ENCODE data around the gene ERN1.

ERN1 gene

DNA sequence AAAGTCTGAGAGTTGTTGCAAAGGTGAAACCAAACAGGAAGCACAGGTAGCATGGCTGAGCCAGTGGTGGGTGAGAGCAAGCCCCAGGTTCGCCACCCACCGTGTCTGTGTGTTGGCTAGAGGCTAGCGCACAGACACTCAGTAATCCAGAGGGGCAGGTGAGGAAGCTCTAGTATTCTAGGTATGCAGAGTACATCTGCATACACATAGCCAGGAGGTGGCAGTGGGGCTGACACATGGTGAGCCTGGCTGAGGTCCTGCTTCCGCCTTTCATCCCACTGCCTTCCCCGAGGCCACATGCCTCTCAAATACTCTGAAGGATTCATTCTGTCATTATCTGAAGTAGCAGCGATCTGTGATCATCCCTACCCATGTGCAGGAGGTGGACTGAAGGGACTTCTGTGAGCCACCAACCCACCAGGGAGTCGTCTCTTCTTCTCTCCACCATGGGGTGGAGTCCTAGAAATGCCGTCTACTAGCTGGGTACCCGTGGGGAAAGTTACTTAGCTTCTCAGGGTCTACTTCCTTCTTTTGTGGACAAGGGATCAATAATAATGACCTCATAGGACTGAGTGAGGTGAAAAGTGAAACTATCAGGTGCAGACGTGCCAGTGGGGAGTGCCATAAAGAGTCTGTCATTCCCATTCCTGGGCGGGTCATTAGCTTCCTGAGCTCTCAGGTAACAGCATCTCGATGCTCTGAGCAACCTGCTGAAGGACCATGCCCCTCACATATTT is 73.5 kb downstream of the ERN1 start:
- DNase-seq: no peak

DNA sequence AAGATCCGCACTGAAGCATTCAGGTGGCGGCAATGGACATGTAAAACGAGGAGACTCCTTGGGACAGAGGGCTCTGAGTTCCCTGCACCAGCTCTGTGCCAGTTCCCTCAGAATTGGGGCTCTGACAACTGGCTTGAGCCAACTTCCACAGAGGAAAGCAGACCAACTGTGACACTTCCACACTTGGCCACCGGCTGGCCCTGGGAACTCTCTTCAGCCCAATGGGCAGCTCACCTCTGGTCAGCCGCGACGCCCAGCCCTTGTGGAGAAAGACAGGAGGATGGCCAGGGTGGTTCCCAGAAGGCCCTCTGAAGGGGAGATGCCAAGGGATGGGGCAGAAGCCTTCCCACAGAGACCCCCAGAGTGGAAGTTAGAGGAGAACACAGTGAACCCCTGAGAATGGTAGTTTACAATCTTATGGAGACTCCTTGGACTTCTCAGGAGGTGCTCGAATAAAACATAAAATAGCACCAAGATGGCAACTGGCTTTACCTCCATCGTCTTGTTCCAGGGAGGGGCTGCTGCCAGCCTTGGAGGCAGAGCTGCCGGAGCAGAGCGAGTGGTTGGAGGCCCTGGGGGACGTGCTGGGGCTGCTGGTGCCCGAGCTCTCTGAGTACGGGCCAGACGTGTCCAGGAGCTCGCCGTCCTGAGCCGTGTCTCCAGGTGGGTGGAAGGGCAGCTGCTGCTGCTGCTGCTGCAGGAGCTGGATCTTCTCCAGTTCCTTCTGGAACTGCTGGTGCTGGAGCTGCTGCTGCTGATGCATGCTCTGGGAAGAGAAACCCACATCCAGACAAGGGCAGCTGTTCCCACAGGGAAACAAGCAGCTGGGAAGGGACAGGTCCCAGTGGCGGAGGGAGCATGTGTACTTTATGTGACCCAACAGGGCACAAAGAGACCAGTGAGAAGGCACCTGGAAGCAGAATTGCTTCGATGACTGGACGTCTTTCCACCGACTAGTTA is 74.5 kb downstream of the ERN1 start:
- DNase-seq: no peak

DNA sequence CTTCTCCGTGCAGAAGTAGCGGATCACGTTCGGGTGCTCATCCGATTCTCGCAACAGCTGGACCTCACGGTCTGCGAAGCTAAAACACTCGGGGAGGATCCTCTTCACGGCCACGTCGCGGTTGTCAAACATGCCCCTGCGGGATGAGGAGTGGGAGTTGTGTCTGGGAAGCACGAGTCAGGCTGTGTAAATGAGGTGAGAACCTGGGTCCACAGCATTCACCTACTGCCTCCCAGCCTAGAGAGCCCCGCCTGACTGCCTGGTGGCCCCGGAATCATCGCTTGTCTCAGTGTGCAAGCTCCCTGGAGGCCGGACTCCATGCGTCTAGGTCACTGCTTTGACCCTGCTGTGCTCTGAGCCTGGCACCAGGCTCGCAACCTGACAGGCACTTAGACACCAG is 75.6 kb downstream of the ERN1 start:
- no peak for DNase-seq

DNA sequence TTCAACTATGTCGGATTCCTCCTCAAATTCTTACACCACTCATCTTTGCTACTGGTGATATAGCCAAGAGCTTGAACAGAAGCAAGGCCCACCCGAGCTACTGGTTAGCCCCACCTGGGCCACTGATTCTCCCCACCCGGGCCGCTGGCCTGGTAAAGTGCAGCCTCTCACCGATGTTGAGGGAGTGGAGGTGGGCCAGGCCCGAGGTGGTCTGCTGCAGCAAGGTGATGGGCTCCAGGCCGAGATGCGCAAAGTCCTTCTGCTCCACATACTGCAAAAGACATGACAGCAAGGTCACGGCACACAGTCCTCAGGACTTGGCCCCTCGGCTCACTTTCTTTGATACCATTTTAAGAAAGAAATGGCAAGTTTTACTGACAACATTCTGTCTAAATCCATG is 76.8 kb downstream of the ERN1 start:
- DNase-seq: no peak

DNA sequence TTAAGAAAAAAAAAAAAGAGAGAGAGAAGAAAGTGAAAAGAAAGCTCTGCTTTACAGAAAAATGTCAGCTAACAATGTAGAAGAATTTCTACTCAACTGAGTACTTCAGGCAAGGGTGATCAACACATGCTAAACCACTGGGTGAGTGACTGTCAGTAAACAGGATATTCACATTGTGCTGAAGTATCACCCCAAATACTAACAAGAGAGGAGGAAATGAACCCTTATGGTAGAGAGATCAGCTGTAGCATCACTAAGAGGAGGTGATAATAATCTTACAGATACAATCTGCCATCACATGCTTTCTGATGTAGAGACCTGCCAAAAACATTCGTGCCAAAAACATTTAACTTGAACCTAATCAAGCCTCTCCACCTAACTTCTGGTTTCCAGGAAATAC is 78.8 kb downstream of the ERN1 start:
- no peak for DNase-seq

DNA sequence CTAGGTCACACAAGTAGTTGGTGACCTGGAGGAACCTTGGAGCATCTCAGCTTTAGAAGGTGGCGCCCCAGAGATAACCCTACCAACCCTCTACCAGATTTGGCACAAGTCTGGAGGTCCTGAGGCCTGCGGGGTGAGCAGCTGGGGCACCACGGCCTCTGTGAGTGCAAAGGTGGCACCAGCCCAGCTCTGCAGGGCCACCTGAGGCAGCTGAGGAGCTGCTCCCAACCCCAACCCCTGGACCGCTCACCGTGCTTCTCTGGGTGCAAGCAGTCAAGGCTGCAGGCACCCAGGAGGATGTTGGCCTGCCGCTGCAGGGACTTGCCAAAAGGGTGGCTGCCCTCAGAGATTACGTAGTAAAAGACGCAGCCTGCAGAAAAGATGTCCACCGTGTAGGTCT is 81.1 kb downstream of the ERN1 start:
- DNase-seq: no peak

DNA sequence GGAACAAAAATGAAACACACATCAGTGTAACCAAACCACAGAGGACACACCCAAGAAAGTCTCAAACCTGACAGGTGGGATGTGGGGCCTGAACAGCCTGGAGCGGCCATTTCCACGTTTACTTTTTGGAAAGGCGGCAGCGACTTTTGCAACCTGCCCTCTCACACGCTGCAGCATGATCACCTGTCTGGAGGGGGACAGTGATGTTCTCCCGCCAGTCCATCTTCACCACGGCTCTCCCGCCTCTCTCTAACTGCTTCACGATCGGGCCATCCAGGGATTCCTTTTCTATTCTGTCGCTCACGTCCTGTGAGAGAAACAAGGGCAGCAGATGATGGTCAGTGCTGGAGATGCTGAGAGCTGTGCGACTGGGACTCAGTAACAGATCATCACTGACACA is 84.8 kb downstream of the ERN1 start:
- DNase-seq: no peak

DNA sequence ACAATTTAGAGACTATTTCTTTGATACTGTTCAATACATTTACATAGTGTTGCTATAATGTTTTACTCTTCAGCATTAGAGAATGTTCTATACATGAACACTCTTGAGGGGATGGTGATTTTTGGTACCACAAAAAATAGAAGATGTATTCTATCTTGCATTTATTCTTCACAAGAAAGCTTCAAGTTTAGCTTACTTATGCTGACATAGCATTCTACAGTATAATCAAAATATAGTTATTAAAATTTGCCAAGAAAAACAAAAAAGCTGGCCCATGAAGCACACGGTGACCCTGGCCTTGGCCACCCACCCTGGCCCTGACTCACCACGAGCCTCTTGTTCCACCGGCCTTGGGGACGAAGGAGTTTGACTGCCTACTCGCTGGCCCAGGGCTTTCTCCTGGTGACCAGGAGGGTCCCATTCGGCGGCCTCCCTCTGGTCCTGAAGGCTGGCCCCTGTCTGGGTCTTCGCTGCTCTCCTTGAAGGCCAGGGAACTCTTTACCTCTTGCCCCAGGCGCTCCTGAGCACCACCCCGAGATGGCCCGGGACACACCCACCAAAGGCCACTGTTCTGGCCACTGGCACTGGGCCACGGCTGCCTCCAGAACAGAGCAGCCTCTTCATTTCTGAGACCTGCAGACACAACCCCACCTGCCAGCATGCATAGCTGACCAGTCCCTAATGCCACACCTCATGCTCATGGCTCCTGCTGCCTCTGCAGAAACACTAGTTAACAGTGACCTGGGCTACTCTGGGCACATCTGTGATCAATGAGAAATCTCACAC is 87.1 kb downstream of the ERN1 start:
- DNase-seq: no peak

DNA sequence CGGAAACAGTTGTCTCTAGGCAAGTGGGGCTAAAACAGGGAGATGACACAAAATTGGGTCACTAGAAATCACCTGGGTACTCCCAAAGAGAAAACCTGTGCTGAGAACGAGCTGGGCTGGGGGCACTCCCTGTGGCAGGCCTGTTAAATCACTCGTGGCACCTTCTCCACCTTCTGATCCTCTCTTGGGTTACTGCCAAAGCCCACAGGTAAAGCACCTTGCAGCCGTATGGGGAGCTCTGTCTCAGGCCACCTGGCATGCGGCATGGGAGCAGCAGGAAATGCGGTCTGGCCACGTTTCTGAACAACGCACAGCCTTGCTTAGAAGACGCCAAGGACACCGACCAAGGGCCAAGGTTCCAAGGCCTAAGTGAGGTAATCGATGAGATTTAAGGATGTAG is 88.0 kb downstream of the ERN1 start:
- no peak for DNase-seq

DNA sequence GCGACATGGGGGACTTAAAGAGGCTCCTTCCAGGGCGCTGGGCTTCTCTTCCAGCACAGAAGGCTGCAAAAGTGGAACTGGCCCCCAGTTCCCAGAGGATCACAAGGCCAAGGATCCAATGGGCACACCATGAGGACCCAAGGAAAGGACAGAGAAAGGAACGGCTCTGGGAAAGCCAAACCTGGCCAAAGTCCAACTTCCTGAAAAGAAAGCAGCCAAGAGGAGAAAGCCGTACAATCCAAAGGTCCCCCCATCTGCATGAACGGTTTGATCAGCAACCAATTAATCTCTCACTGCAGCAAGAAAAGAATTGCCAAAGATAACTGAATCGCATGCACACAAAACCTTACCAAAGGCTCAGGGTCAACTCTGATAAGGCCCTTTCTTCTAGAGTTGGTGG is 89.7 kb downstream of the ERN1 start:
- no peak for DNase-seq

DNA sequence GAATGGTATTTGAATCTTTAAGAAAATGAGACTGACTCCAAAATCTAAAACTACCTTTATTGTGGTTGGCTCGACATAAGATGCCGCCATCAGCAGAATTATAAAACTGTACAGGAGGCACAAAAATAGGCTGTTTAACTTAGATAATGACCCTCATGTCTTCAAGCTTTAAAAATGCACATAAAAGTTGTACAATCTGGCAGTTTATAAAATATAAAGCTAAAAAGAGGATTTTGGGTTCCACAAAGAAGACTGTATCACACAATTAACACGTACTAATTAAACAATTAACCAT is 90.9 kb downstream of the ERN1 start:
- DNase-seq: no peak

DNA sequence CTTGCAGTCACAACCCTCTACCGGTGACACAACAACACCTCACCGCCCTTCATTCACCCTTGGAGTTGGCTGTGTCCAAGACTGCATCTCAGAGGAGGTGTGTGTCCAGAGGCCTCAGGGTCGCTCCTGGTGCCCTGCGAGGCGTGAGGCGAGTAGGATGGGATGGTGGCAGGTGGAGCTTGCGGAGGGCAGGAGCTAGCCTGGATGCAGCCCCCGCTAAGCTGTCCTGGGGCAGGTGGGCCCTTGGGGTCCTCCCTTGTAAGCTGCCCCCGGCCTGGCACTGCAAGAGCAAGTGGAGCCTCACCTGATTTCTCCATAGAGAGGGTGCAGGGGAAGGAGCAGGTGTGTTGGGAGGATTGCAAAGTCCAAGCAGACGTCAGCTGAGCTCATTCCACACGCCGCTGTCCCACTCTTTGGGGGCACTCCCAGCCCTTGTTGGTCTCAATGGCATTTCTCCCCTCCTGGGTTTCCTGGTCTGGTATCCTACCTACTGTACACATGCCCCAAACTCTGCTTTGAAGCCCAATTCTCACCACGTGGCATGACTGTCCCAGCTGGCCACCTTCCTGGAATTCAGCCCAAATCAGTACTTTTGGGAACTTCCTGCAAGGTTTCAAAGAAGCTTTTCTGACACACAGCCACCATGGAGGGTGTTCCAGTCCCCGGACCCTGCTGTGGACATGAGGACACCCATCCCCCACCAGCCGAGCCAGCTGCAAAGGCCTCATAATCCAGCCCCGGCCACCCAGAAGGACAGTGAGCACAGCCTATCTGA is 91.4 kb downstream of the ERN1 start:
- DNase-seq: no peak

DNA sequence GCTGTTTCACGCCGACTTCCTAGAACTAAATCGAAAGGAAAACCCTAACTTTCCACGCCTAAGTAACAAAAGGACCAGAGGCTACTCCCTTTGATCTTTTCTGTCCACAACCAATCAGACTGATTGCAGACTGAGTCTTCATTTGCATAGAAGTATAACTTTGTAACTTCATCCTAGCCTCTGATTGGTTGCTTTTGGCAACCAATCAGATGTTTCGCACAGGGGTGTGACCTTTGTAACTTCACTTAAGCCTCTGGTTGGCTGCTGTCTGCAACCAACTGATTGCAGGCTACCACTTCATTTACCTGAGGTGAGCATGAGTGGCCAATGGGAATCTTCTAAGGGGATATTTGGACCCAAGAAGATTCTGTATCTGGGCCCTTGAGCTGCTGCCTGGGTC is 92.1 kb downstream of the ERN1 start:
- no peak for DNase-seq

DNA sequence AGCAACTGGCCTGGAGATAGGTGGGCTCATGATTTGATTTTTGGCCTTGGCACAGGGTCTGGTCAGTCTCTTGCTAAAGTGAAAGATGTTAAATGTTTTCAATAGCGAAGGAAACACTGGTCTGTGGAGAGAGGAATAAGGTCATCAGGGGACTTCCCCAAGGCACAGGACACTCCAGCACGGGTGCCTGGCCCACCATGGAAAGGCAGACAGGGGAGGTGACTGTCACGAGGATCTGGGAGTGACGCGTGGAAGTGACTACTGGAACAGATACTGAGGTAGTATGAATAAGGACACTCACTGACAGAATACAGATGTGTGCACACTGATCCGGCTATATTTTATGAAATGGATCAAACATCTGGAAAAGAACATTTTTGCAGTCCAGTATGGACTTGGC is 92.8 kb downstream of the ERN1 start:
- DNase-seq: no peak

DNA sequence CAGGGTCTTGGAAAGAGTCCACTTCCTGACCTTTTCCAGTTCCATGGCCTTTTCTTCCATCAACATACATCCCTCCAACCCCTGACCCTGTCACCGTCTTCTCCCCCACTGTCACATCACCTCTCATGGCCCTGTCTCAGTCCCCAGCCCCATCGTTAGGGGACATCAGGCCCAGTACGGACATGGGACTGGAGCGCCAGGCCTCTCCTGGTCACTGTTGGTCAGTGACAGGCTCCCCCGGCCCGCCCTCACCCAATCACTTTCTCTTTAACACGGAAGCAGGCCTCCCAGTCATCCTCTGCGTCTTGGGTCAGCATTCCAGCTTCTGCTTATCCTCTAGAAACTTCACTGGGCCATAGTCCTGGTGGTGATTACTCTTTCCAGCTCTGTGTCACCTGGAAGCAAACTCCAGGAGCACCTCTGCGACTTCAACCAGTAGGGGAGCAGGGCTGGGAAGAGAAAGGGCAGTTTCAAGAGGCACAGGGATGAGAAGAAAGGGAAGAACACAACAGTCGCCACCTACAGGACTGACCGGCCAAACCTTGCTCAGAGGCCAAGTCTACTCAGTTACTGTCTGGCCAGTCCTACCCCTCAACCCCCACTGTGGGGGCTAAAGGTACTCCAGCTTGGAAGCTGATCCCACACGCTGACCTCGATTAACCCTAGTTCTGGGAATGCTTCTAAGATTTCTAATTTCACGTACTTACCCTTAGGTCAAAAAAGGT is 93.6 kb downstream of the ERN1 start:
- no peak for DNase-seq

DNA sequence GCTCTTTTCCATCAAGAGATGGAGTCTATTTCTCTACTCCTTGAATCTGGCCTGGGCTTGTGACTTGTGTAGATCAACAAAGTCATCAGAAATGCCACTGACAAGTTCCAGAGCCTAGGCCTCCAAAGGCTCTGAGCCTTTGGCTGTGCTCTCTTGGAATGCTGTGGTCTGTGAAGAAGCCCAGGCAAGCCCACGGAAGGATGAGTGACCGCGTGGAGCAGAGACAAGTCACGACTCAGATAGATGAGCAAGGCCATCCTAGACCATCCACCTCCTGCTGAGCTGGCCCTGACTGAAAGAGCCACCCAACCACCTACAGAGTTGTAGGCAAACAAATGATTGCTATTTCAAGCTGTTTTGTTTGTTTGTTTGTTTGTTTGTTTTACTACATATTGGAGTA is 97.9 kb downstream of the ERN1 start:
- no peak for DNase-seq

DNA sequence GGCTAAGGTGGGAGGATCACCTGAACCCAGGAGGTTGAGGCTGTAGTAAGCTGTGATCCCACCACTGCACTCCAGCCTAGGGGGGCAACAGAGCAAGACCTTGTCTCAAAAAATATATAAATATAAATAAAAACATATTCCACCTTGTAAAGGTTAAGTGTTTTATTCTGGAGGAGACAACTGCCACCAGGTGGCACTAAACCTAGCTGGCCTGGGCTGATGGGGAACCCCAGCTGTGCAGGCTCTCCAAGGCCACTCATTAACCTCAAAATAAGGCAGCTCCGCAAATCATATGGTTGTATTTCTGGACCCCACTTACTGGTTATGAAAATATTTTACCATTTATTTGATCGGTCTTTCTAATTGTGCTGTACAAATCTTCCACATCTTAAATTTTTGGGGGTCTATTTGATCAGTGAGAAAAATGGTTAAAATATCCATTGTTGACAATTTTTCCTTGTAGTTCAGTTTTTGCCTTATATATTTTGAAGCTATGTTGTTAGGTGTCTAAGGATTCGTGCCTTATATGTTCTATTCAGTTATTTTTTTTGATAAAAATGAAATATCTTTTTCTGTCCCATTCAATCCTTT is 101.0 kb downstream of the ERN1 start:
- peak; percentile 69 for DNase-seq

DNA sequence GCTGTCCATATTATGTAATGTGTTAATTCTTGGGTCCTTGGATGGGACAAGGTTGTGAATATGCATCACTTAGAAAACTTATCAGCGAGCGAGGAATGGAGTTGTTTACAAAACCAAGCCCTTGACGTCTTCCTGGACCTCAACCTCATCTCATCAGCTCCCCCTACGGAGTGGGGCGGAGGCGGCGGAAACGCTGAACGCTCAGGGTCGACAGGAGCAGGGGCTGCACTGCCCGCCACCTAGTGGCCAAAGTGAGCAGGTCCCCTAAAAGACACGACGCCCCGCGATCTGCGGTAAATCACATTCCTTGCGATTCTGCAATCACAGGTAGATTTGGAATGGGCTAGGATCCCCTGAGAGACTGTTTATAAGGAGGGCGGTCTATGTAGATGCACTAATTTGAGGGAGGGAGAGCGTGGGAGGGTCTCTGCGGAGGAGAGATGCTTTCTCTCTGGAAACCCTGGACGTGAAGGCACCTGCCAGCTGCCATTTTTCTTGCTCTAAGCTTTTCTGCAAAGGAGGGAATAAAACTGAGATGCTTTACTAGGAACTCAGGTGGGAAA is 104.1 kb downstream of the ERN1 start:
- peak; percentile 85 for DNase-seq

DNA sequence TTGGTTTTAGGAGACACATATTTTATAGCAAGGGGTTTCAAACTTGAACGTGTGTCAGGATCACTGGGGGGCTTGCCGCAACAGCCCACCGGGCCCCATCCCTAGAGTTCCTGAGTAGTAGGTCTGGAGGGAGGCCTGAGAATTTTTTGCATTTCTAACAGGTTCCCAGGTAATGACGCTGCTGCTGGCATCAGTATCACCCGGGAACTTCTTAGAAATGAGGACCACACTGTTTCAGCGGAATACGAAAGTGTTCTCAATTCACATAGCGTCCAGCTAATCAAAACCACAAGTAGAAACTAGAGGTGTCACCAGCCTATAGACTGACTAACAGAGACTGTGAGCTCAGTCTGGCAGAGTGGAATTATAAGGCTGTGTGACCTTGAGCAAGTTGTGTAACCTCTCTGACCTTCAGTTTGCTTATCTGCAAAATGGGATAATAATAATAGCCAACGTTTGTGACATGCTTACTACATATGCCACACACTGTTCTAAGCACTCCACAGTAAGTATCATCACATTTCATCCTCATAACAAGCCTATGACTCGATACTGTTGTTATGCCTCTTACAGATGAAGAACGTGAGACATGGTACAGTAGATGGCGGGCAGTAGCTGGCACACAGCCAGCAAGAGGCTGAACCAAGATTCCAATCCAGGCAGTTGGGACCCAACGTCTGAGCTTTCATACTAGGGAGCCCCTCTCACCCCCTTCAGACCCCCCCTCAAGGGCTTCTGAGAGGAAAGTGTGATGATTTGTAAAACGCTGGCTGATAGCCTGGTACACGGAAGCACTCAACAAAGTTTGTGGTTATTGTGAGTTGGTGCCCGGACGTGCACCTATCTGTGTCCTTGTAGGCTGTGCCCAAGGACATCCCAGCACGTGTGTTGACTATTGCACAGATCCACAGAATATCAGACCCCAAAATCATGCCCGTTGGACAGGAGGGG is 104.9 kb downstream of the ERN1 start:
- peak; percentile 45 for DNase-seq

DNA sequence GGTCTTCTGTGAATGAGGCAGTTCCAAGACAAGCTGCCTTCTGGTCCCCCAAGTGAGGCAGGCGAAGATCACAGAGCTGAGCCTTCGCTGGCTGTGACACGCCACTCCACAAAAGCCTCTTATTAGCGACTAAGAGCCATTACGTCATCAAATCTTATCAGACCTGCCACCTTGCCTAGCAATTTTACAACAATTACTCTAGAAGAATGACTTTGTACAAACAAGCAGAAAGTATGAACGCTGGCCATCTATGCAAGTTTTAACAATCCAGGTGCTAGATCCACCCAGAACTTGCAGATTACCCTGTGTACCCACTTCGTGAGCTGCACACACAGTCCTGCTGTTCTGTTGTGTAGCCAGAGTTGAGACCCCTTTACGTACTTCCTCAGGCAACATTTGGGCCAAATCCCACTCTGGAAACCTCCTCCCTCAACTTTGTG is 105.7 kb downstream of the ERN1 start:
- no peak for DNase-seq

All from stimulated activated CD4-positive, alpha-beta T cell treated with anti-CD3 and anti-CD28 coated beads, Interleukin-4, amount 100 ng/mL, for 1 hour (primary cell).